ENCODE data around the gene CYP17A1. TPM values are rescaled to one million over a fixed set of nuclear protein-coding genes. Genes with fewer than 3 reads are reported as not detected.

CYP17A1 gene
- total RNA-seq, 4 donors from 2014 or later: 0.83 to 3.6 (median 1.6) TPM; not detected in 1

GRCh38 chr10:102799691-102800471, 37.3 kb downstream of the CYP17A1 start:
- H3K27me3 ChIP-seq: no peaks in the 10 kb centered on the region
- no peak for TF ChIP-seq POLR2A (IDR thresholded peaks at IDR 0.05)
- TF ChIP-seq, protein P1, sequence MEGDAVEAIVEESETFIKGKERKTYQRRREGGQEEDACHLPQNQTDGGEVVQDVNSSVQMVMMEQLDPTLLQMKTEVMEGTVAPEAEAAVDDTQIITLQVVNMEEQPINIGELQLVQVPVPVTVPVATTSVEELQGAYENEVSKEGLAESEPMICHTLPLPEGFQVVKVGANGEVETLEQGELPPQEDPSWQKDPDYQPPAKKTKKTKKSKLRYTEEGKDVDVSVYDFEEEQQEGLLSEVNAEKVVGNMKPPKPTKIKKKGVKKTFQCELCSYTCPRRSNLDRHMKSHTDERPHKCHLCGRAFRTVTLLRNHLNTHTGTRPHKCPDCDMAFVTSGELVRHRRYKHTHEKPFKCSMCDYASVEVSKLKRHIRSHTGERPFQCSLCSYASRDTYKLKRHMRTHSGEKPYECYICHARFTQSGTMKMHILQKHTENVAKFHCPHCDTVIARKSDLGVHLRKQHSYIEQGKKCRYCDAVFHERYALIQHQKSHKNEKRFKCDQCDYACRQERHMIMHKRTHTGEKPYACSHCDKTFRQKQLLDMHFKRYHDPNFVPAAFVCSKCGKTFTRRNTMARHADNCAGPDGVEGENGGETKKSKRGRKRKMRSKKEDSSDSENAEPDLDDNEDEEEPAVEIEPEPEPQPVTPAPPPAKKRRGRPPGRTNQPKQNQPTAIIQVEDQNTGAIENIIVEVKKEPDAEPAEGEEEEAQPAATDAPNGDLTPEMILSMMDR (IDR thresholded peaks at IDR 0.05): no peak
- no peaks in the 10 kb centered on the region for H3K36me3 ChIP-seq
- H3K27ac ChIP-seq: peak overlapping the region; percentile 80 to 90
- intact Hi-C loops (cut with DNase I; ENCODE audit: low total_unique reads): loop anchor here (10.0 kb wide), 1 partner anchor 55 kb away; the partner anchor contains the start of gene WBP1L
- peaks cover 0 to 25% of the 10 kb centered on the region in 2 donors for H3K4me1 ChIP-seq
- H3K9me3 ChIP-seq: no peaks in the 10 kb centered on the region
- peak in 1 of 2 donors; percentile 61 for DNase-seq
- H3K4me3 ChIP-seq: no peak overlapping the region

- no peaks in the 10 kb centered on the region for H3K9me3 ChIP-seq
- H3K4me1 ChIP-seq: peaks cover 0 to 11% of the 10 kb centered on the region in 2 donors
- no peaks in the 10 kb centered on the region for H3K27me3 ChIP-seq
- no peak overlapping the region for H3K4me3 ChIP-seq
- DNase-seq: peak; percentile 81 to 85
- intact Hi-C loops (cut with DNase I; ENCODE audit: low total_unique reads): loop anchor here (10.0 kb wide), 1 partner anchor 52 kb away; the partner anchor contains the start of gene WBP1L
- peak in 1 of 2 donors; percentile 9 for TF ChIP-seq POLR2A (IDR thresholded peaks at IDR 0.05)
- TF ChIP-seq, protein P1 (IDR thresholded peaks at IDR 0.05): no peak
- peak overlapping the region; percentile 61 to 70 for H3K27ac ChIP-seq
- H3K36me3 ChIP-seq: no peaks in the 10 kb centered on the region
Observed at GRCh38 chr10:102796407-102797176, 40.6 kb downstream of the CYP17A1 start.

GRCh38 chr10:102795453-102796406, 41.5 kb downstream of the CYP17A1 start:
- Histone ChIP-seq H3K27ac (peak overlapping the region; percentile 61 to 70), H3K9me3 (no peaks in the 10 kb centered on the region), H3K27me3 (no peaks in the 10 kb centered on the region), H3K4me3 (no peak overlapping the region), H3K36me3 (no peaks in the 10 kb centered on the region), H3K4me1 (peaks cover 0 to 7% of the 10 kb centered on the region in 2 donors)
- TF ChIP-seq, protein P1 (IDR thresholded peaks at IDR 0.05): no peak
- no peak for TF ChIP-seq POLR2A (IDR thresholded peaks at IDR 0.05)
- intact Hi-C loops (cut with DNase I; ENCODE audit: low total_unique reads): loop anchor here (10.0 kb wide), 1 partner anchor 51 kb away; the partner anchor contains the start of gene WBP1L
- no peak for DNase-seq

DNA sequence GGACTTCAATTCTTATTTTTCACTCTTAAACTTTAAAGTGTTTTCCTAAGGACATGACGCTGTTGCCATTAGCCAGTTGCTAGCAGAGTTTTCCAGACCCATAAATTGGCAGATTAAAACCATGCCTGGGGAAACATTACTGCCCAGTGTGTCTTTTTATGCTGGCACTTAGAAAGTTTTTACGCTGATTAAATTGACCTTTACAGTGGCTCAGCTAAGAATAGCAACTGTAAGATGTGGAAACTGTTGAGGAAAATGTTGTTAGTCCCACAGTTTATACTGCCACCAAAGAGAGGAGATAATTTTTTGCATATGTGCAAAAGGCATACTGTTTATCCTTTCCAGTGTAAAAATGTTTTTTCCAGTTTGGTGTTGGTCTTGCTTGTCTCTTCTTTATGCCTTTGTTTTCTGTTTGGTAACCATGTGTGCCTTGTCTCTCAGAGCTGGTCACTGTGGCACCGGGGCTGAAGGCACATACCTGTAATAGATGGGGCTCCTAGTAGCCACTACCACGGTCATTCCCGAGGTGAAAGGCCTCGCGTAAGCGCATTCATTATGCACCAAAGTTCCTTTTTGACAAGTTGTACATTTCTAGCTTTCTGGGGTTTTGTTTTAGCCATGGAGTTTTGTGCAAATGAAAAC, 45.3 kb downstream of the CYP17A1 start:
- Histone ChIP-seq H3K36me3 (no peaks in the 10 kb centered on the region), H3K27ac (peak overlapping the region in 1 of 2 donors; percentile 3), H3K9me3 (no peaks in the 10 kb centered on the region), H3K4me1 (peaks cover 0 to 5% of the 10 kb centered on the region in 2 donors), H3K27me3 (no peaks in the 10 kb centered on the region), H3K4me3 (no peak overlapping the region)
- no peak for DNase-seq
- TF ChIP-seq POLR2A (IDR thresholded peaks at IDR 0.05): no peak
- TF ChIP-seq, protein P1 (IDR thresholded peaks at IDR 0.05): no peak
- intact Hi-C loops (cut with DNase I; ENCODE audit: low total_unique reads): loop anchor here (10.0 kb wide), 1 partner anchor 47 kb away; the partner anchor contains the start of gene WBP1L
